ENCODE data around the gene EFNA3. TPM values are rescaled to one million over a fixed set of nuclear protein-coding genes. Genes with fewer than 3 reads are reported as not detected.
A peak's percentile ranks its signal among the peaks of the same experiment; 100 is the strongest.

The EFNA3 gene
- total and polyA plus RNA-seq, 2 donors (not counting 1 experiment from before 2014, with no cell fraction given) = 0.30 to 0.33 TPM

GRCh38 chr1:155057104-155057503 lies 21.5 kb upstream of the EFNA3 start:
- Histone ChIP-seq H3K79me2 (ENCODE audit: control insufficient read depth, insufficient read depth, low read length) (no peaks in the 10 kb centered on the region), H3K4me3 (replicated peaks in 1 of 4; ENCODE audit: control extremely low read depth in 1 of 4, insufficient read depth in 1 of 4, low read depth in 3 of 4, low read length in 4 of 4) (no peak overlapping the region), H3K27me3 (ENCODE audit: control insufficient read depth, insufficient read depth, low read length) (no peaks in the 10 kb centered on the region), H4K20me1 (ENCODE audit: control insufficient read depth, extremely low read depth, insufficient read depth, low read length) (no peaks in the 10 kb centered on the region), H3K4me2 (ENCODE audit: extremely low read depth, insufficient read depth, low read length) (no peak overlapping the region), H3K4me1 (ENCODE audit: control insufficient read depth, extremely low read depth, insufficient read depth, low read length) (peaks cover 6% of the 10 kb centered on the region), H3K9me3 (ENCODE audit: control insufficient read depth, insufficient read depth, low read depth, low read length) (no peaks in the 10 kb centered on the region), H3K36me3 (ENCODE audit: control insufficient read depth, insufficient read depth, low read length) (peaks cover 7% of the 10 kb centered on the region), H3K9ac (ENCODE audit: insufficient read depth, low read length) (no peak overlapping the region), H3K27ac (ENCODE audit: insufficient read depth, low read length) (no peak overlapping the region), H2AFZ (ENCODE audit: low read length) (no peak overlapping the region)
- no peak for DNase-seq (ENCODE audit: low read depth in 2 of 2)
- TF ChIP-seq EZH2 (IDR thresholded peaks at IDR 0.05; ENCODE audit: low read length, missing control alignments) = no peak

GRCh38 chr1:155057788-155058211 lies 20.8 kb upstream of the EFNA3 start:
- no peaks in the 10 kb centered on the region for H4K20me1 ChIP-seq (ENCODE audit: control insufficient read depth, extremely low read depth, insufficient read depth, low read length)
- TF ChIP-seq CTCF (conservative IDR thresholded peaks at IDR 0.05 in 1 of 2, IDR thresholded peaks at IDR 0.05 in 1 of 2; ENCODE audit: low read depth in 1 of 2, low read length in 2 of 2) (peak in 1 of 2 donors; percentile 7), EZH2 (IDR thresholded peaks at IDR 0.05; ENCODE audit: low read length, missing control alignments) (no peak)
- no peaks in the 10 kb centered on the region for H3K79me2 ChIP-seq (ENCODE audit: control insufficient read depth, insufficient read depth, low read length)
- H3K4me2 ChIP-seq (ENCODE audit: extremely low read depth, insufficient read depth, low read length) = no peak overlapping the region
- H3K27ac ChIP-seq (ENCODE audit: insufficient read depth, low read length) = no peak overlapping the region
- H3K4me3 ChIP-seq (replicated peaks in 1 of 4; ENCODE audit: control extremely low read depth in 1 of 4, insufficient read depth in 1 of 4, low read depth in 3 of 4, low read length in 4 of 4) = no peak overlapping the region
- no peaks in the 10 kb centered on the region for H3K27me3 ChIP-seq (ENCODE audit: control insufficient read depth, insufficient read depth, low read length)
- no peaks in the 10 kb centered on the region for H3K9me3 ChIP-seq (ENCODE audit: control insufficient read depth, insufficient read depth, low read depth, low read length)
- peaks cover 7% of the 10 kb centered on the region for H3K36me3 ChIP-seq (ENCODE audit: control insufficient read depth, insufficient read depth, low read length)
- no peak overlapping the region for H3K9ac ChIP-seq (ENCODE audit: insufficient read depth, low read length)
- DNase-seq (ENCODE audit: low read depth in 2 of 2) = no peak
- peaks cover 5% of the 10 kb centered on the region for H3K4me1 ChIP-seq (ENCODE audit: control insufficient read depth, extremely low read depth, insufficient read depth, low read length)
- H2AFZ ChIP-seq (ENCODE audit: low read length) = no peak overlapping the region

- H3K79me2 ChIP-seq (ENCODE audit: control insufficient read depth, insufficient read depth, low read length) = no peaks in the 10 kb centered on the region
- H2AFZ ChIP-seq (ENCODE audit: low read length) = no peak overlapping the region
- no peak overlapping the region for H3K4me3 ChIP-seq (replicated peaks in 1 of 4; ENCODE audit: control extremely low read depth in 1 of 4, insufficient read depth in 1 of 4, low read depth in 3 of 4, low read length in 4 of 4)
- no peaks in the 10 kb centered on the region for H4K20me1 ChIP-seq (ENCODE audit: control insufficient read depth, extremely low read depth, insufficient read depth, low read length)
- no peaks in the 10 kb centered on the region for H3K9me3 ChIP-seq (ENCODE audit: control insufficient read depth, insufficient read depth, low read depth, low read length)
- no peak for TF ChIP-seq EZH2 (IDR thresholded peaks at IDR 0.05; ENCODE audit: low read length, missing control alignments)
- TF ChIP-seq CTCF (conservative IDR thresholded peaks at IDR 0.05 in 1 of 2, IDR thresholded peaks at IDR 0.05 in 1 of 2; ENCODE audit: low read depth in 1 of 2, low read length in 2 of 2) = no peak
- no peak for DNase-seq (ENCODE audit: low read depth in 2 of 2)
- peaks cover 7% of the 10 kb centered on the region for H3K36me3 ChIP-seq (ENCODE audit: control insufficient read depth, insufficient read depth, low read length)
- H3K4me1 ChIP-seq (ENCODE audit: control insufficient read depth, extremely low read depth, insufficient read depth, low read length) = peaks cover 10% of the 10 kb centered on the region
- H3K4me2 ChIP-seq (ENCODE audit: extremely low read depth, insufficient read depth, low read length) = no peak overlapping the region
- no peaks in the 10 kb centered on the region for H3K27me3 ChIP-seq (ENCODE audit: control insufficient read depth, insufficient read depth, low read length)
- H3K27ac ChIP-seq (ENCODE audit: insufficient read depth, low read length) = no peak overlapping the region
- H3K9ac ChIP-seq (ENCODE audit: insufficient read depth, low read length) = no peak overlapping the region
These were observed 17.9 kb upstream of the EFNA3 start for GRCh38 chr1:155060736-155061135.
